ENCODE data around the gene MEGF11.
A peak's percentile ranks its signal among the peaks of the same experiment; 100 is the strongest.

MEGF11 gene

DNA sequence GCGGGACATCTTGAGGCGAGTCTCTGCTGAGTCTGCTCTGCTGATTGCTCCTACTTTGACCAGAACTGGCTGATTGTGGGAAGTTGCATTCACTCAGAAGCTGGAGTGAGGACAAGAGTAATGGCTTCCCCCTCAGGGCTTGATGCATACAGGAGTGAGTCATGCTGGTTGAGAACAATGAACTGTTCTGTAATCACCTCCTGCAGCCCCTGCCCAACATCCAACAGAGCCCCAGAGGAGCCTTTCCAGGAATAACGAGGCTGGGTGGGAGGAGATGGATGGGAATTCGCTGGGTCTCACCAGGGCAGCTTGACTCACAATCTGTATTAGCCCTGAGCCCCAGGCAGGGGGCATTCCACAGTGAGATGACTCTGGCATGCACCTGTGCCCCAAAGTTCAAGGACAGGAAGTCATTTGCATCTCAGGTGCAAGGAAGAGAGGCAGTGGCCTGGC lies 299.2 kb downstream of the MEGF11 start (continued):
- TF ChIP-seq ZNF366 (tag by site-specific recombination; conservative IDR thresholded peaks at IDR 0.05): no peak
- TF ChIP-seq EGR2 (tag by site-specific recombination; IDR thresholded peaks at IDR 0.05; ENCODE audit: low read depth): peak; percentile 56
- peak; percentile 66; the same call in 1 of the 2 replicates for TF ChIP-seq SP7 (tag by site-specific recombination; IDR thresholded peaks at IDR 0.05)
- TF ChIP-seq ZNF37A (tag by site-specific recombination; IDR thresholded peaks at IDR 0.05): no peak
- TF ChIP-seq ZNF792 (tag by site-specific recombination; IDR thresholded peaks at IDR 0.05): no peak
- TF ChIP-seq ZBTB7A (tag by site-specific recombination; IDR thresholded peaks at IDR 0.05; ENCODE audit: low read depth): no peak
- no peak for TF ChIP-seq ZNF626 (tag by site-specific recombination; IDR thresholded peaks at IDR 0.05)
- TF ChIP-seq HOXC10 (CRISPR knock-in tag; IDR thresholded peaks at IDR 0.05): no peak
- no peak for TF ChIP-seq ZNF658 (tag by site-specific recombination; IDR thresholded peaks at IDR 0.05)
- TF ChIP-seq, protein P1, sequence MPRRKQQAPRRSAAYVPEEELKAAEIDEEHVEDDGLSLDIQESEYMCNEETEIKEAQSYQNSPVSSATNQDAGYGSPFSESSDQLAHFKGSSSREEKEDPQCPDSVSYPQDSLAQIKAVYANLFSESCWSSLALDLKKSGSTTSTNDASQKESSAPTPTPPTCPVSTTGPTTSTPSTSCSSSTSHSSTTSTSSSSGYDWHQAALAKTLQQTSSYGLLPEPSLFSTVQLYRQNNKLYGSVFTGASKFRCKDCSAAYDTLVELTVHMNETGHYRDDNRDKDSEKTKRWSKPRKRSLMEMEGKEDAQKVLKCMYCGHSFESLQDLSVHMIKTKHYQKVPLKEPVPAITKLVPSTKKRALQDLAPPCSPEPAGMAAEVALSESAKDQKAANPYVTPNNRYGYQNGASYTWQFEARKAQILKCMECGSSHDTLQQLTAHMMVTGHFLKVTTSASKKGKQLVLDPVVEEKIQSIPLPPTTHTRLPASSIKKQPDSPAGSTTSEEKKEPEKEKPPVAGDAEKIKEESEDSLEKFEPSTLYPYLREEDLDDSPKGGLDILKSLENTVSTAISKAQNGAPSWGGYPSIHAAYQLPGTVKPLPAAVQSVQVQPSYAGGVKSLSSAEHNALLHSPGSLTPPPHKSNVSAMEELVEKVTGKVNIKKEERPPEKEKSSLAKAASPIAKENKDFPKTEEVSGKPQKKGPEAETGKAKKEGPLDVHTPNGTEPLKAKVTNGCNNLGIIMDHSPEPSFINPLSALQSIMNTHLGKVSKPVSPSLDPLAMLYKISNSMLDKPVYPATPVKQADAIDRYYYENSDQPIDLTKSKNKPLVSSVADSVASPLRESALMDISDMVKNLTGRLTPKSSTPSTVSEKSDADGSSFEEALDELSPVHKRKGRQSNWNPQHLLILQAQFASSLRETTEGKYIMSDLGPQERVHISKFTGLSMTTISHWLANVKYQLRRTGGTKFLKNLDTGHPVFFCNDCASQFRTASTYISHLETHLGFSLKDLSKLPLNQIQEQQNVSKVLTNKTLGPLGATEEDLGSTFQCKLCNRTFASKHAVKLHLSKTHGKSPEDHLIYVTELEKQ (tag by site-specific recombination; IDR thresholded peaks at IDR 0.05; ENCODE audit: borderline replicate concordance): no peak
- no peak for TF ChIP-seq SETDB1 (IDR thresholded peaks at IDR 0.05; ENCODE audit: insufficient read length, low read length)
- no peak for TF ChIP-seq ZNF292 (tag by site-specific recombination; IDR thresholded peaks at IDR 0.05; ENCODE audit: borderline replicate concordance, low read depth)
- TF ChIP-seq PRDM10 (tag by site-specific recombination; IDR thresholded peaks at IDR 0.05): no peak
- no peak for TF ChIP-seq GFI1B (tag by site-specific recombination; IDR thresholded peaks at IDR 0.05)

GRCh38 chr15:65953622-65954021 lies 299.9 kb downstream of the MEGF11 start:
- no peak overlapping the region for H3K4me3 ChIP-seq (ENCODE audit: low read depth, low read length)
- CTCF ChIA-PET: no interaction called here
- H3K4me1 ChIP-seq (ENCODE audit: control insufficient read depth, insufficient read depth, low read length): peaks cover 3% of the 10 kb centered on the region; the same call in 1 of the 2 replicates
- no peaks in the 10 kb centered on the region for H3K36me3 ChIP-seq (ENCODE audit: control insufficient read depth in 2 of 2, insufficient read depth in 1 of 2, low read length in 2 of 2)
- POLR2A ChIA-PET: no interaction called here
- no peaks in the 10 kb centered on the region for H3K9me3 ChIP-seq (ENCODE audit: control insufficient read depth, insufficient read depth, low read depth, low read length)
- no peak overlapping the region for H3K27ac ChIP-seq (ENCODE audit: extremely low read depth, low read depth, low read length)
- no peak for TF ChIP-seq ZNF791 (tag by site-specific recombination; IDR thresholded peaks at IDR 0.05)
- TF ChIP-seq, protein P2, sequence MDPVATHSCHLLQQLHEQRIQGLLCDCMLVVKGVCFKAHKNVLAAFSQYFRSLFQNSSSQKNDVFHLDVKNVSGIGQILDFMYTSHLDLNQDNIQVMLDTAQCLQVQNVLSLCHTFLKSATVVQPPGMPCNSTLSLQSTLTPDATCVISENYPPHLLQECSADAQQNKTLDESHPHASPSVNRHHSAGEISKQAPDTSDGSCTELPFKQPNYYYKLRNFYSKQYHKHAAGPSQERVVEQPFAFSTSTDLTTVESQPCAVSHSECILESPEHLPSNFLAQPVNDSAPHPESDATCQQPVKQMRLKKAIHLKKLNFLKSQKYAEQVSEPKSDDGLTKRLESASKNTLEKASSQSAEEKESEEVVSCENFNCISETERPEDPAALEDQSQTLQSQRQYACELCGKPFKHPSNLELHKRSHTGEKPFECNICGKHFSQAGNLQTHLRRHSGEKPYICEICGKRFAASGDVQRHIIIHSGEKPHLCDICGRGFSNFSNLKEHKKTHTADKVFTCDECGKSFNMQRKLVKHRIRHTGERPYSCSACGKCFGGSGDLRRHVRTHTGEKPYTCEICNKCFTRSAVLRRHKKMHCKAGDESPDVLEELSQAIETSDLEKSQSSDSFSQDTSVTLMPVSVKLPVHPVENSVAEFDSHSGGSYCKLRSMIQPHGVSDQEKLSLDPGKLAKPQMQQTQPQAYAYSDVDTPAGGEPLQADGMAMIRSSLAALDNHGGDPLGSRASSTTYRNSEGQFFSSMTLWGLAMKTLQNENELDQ (tag by site-specific recombination; IDR thresholded peaks at IDR 0.05; ENCODE audit: low read depth): no peak
- TF ChIP-seq, protein P3, sequence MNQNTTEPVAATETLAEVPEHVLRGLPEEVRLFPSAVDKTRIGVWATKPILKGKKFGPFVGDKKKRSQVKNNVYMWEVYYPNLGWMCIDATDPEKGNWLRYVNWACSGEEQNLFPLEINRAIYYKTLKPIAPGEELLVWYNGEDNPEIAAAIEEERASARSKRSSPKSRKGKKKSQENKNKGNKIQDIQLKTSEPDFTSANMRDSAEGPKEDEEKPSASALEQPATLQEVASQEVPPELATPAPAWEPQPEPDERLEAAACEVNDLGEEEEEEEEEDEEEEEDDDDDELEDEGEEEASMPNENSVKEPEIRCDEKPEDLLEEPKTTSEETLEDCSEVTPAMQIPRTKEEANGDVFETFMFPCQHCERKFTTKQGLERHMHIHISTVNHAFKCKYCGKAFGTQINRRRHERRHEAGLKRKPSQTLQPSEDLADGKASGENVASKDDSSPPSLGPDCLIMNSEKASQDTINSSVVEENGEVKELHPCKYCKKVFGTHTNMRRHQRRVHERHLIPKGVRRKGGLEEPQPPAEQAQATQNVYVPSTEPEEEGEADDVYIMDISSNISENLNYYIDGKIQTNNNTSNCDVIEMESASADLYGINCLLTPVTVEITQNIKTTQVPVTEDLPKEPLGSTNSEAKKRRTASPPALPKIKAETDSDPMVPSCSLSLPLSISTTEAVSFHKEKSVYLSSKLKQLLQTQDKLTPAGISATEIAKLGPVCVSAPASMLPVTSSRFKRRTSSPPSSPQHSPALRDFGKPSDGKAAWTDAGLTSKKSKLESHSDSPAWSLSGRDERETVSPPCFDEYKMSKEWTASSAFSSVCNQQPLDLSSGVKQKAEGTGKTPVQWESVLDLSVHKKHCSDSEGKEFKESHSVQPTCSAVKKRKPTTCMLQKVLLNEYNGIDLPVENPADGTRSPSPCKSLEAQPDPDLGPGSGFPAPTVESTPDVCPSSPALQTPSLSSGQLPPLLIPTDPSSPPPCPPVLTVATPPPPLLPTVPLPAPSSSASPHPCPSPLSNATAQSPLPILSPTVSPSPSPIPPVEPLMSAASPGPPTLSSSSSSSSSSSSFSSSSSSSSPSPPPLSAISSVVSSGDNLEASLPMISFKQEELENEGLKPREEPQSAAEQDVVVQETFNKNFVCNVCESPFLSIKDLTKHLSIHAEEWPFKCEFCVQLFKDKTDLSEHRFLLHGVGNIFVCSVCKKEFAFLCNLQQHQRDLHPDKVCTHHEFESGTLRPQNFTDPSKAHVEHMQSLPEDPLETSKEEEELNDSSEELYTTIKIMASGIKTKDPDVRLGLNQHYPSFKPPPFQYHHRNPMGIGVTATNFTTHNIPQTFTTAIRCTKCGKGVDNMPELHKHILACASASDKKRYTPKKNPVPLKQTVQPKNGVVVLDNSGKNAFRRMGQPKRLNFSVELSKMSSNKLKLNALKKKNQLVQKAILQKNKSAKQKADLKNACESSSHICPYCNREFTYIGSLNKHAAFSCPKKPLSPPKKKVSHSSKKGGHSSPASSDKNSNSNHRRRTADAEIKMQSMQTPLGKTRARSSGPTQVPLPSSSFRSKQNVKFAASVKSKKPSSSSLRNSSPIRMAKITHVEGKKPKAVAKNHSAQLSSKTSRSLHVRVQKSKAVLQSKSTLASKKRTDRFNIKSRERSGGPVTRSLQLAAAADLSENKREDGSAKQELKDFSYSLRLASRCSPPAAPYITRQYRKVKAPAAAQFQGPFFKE (tag by site-specific recombination; IDR thresholded peaks at IDR 0.05; ENCODE audit: borderline replicate concordance): no peak
- no peak for TF ChIP-seq FEZF1 (tag by site-specific recombination; IDR thresholded peaks at IDR 0.05)
- TF ChIP-seq ZNF624 (tag by site-specific recombination; IDR thresholded peaks at IDR 0.05): no peak
- no peak for TF ChIP-seq EGR2 (tag by site-specific recombination; IDR thresholded peaks at IDR 0.05; ENCODE audit: low read depth)
- TF ChIP-seq ZNF837 (tag by site-specific recombination; IDR thresholded peaks at IDR 0.05): no peak
